Stimulated activated CD8-positive, alpha-beta memory T cell treated with anti-CD3 and anti-CD28 coated beads, Interleukin-7, amount 100 ng/mL, for 1 hour (primary cell): ENCODE results near the gene MTTP.

ENCODE experiments used
- DNase-seq, 2 donors: peaks; one replicate each; pipeline ENCODE4 v3.0.0-alpha.2; 2020; ENCODE audit warnings: low read depth in 2 of 2

The MTTP gene

GRCh38 chr4:99642725-99643489 is 68.3 kb downstream of the MTTP start:
- DNase-seq = no peak

GRCh38 chr4:99644453-99644852 is 69.8 kb downstream of the MTTP start:
- no peak for DNase-seq

- no peak for DNase-seq
Measured at GRCh38 chr4:99645036-99645435, 70.4 kb downstream of the MTTP start.

- DNase-seq = no peak
Measured at GRCh38 chr4:99645638-99646037, 71.0 kb downstream of the MTTP start.

GRCh38 chr4:99647071-99647470 is 72.4 kb downstream of the MTTP start:
- DNase-seq = no peak

- no peak for DNase-seq
Measured at GRCh38 chr4:99648321-99648720, 73.7 kb downstream of the MTTP start.

- no peak for DNase-seq
Measured at GRCh38 chr4:99649208-99649607, 74.6 kb downstream of the MTTP start.

GRCh38 chr4:99649778-99650177 is 75.2 kb downstream of the MTTP start:
- DNase-seq = no peak

- no peak for DNase-seq
Measured at GRCh38 chr4:99651016-99651769, 76.6 kb downstream of the MTTP start.

GRCh38 chr4:99651811-99652485 is 77.3 kb downstream of the MTTP start:
- no peak for DNase-seq

GRCh38 chr4:99652596-99653436 is 78.2 kb downstream of the MTTP start:
- no peak for DNase-seq

GRCh38 chr4:99653916-99654315 is 79.3 kb downstream of the MTTP start:
- DNase-seq = no peak

GRCh38 chr4:99654361-99654761 is 79.7 kb downstream of the MTTP start:
- no peak for DNase-seq

- no peak for DNase-seq
Measured at GRCh38 chr4:99655308-99656081, 80.9 kb downstream of the MTTP start.

GRCh38 chr4:99657798-99658197 is 83.2 kb downstream of the MTTP start, which contains the start of gene C4orf54:
TSS of gene C4orf54 (minus strand) at chr4:99657828. CDS start at chr4:99654648, 3,180 bp downstream.
- no peak for DNase-seq

GRCh38 chr4:99658666-99659065 is 84.0 kb downstream of the MTTP start:
- no peak for DNase-seq

- no peak for DNase-seq
Measured at GRCh38 chr4:99661907-99662306, 87.3 kb downstream of the MTTP start.

GRCh38 chr4:99664716-99665115 is 90.1 kb downstream of the MTTP start:
- no peak for DNase-seq

GRCh38 chr4:99665983-99666382 is 91.4 kb downstream of the MTTP start:
- DNase-seq = no peak

- DNase-seq = no peak
Measured at GRCh38 chr4:99668472-99668871, 93.8 kb downstream of the MTTP start.

- no peak for DNase-seq
Measured at GRCh38 chr4:99669084-99669483, 94.5 kb downstream of the MTTP start.
